Measurements from ENCODE around the gene SULT4A1. TPM values are rescaled to one million over a fixed set of nuclear protein-coding genes. Genes with fewer than 3 reads are reported as not detected.

SULT4A1 gene
- total RNA-seq, 1 experiment from 2014 or later = 8.4 TPM

- no peak for TF ChIP-seq FOSL1 (IDR thresholded peaks at IDR 0.05; ENCODE audit: low read depth)
- no peak for TF ChIP-seq CBX3 (IDR thresholded peaks at IDR 0.05; ENCODE audit: low read depth)
- TF ChIP-seq ZNF274 (IDR thresholded peaks at IDR 0.05; ENCODE audit: low read depth, low read length) = no peak
- TF ChIP-seq POLR2A (IDR thresholded peaks at IDR 0.05; ENCODE audit: borderline replicate concordance, extremely low read depth, insufficient read depth, insufficient read length) = no peak
- no peak for TF ChIP-seq ATF3 (IDR thresholded peaks at IDR 0.05)
- no peak for TF ChIP-seq ELF1 (IDR thresholded peaks at IDR 0.05; ENCODE audit: borderline replicate concordance, low read depth)
- TF ChIP-seq CTCF (IDR thresholded peaks at IDR 0.05 in 2 of 3, conservative IDR thresholded peaks at IDR 0.05 in 1 of 3; ENCODE audit: borderline replicate concordance in 1 of 3, insufficient read depth in 1 of 3, low read depth in 2 of 3, low read length in 2 of 3) = peak in 2 of 3 experiments; percentile 21 to 23; a peak in 3 of 6 replicates
- no peak for TF ChIP-seq EGR1 (IDR thresholded peaks at IDR 0.05; ENCODE audit: low read depth)
- TF ChIP-seq TCF7L2 (IDR thresholded peaks at IDR 0.05; ENCODE audit: borderline replicate concordance, extremely low read depth, insufficient read depth, insufficient read length) = no peak
- ChIA-PET RAD21 (ENCODE audit: low non-redundant PET in 1 of 2, low total read pairs in 2 of 2, uncharacterized antibody in 2 of 2, unreplicated experiment in 2 of 2) (no interaction called here), CTCF (interaction anchor here (1.2 kb wide), 1 partner anchor 55 kb away, joined by 3 read pairs; no protein-coding TSS in a partner anchor), POLR2A (no interaction called here)
- intact Hi-C loops (cut with micrococcal nuclease) = no loop called here
- Histone ChIP-seq H3K27ac (ENCODE audit: low read depth, low read length) (no peak overlapping the region), H3K9ac (ENCODE audit: low read length) (no peak overlapping the region), H3K36me3 (ENCODE audit: control insufficient read depth in 1 of 2, insufficient read depth in 2 of 2, low read length in 2 of 2) (no peaks in the 10 kb centered on the region), H3K4me2 (ENCODE audit: low read length) (no peak overlapping the region), H3K27me3 (ENCODE audit: insufficient read depth, low read length) (0 out of 2 replicates have a peak, but pooled peaks cover 4% of the 10 kb centered on the region), H3K9me2 (ENCODE audit: insufficient read depth) (no peaks in the 10 kb centered on the region), H4K20me1 (ENCODE audit: insufficient read depth) (no peaks in the 10 kb centered on the region), H3K4me1 (ENCODE audit: control insufficient read depth in 1 of 2, insufficient read depth in 2 of 2, low read length in 2 of 2) (no peaks in the 10 kb centered on the region), H2AFZ (ENCODE audit: low read depth, low read length, poor library complexity, severe bottlenecking) (no peak overlapping the region), H3K4me3 (replicated peaks in 1 of 2; ENCODE audit: low read depth in 1 of 2, low read length in 2 of 2) (no peak overlapping the region), H3K9me3 (ENCODE audit: control insufficient read depth in 1 of 2, insufficient read depth in 1 of 2, low read depth in 1 of 2, low read length in 2 of 2) (no peaks in the 10 kb centered on the region), H3K79me2 (ENCODE audit: insufficient read depth, low read length) (no peaks in the 10 kb centered on the region)
- DNase-seq (ENCODE audit: low read depth, low spot score) (no peak), ATAC-seq (peak; percentile 61)
- BruUV-seq (replicated peaks) = no TSS peak
Measured at GRCh38 chr22:43827926-43828724, 34.2 kb downstream of the SULT4A1 start.

Measured in HCT116 (cell line).